Right lobe of liver (tissue), 6 donors: ENCODE measurements around the gene FAM83F. TPM values are rescaled to one million over a fixed set of nuclear protein-coding genes. Genes with fewer than 3 reads are reported as not detected.

Experiments used
- ATAC-seq, 4 donors: fragments of 200-7000 bp; cut with Tn5 transposase; one replicate each; pipeline ENCODE4 v1.9.1; 2020; ENCODE audit warnings: mild to moderate bottlenecking in 4 of 4, moderate library complexity in 4 of 4
- DNase-seq, 3 donors: peaks; one replicate each; pipeline ENCODE4 v3.0.0-alpha.2; 2020
- H3K27ac ChIP-seq, 3 donors: fragments of 200-600 bp; one replicate each; pipeline ENCODE4 v1.8.0; 2022
- H3K27me3 ChIP-seq, 2 donors: fragments of 200-600 bp; one replicate each; pipeline ENCODE4 v1.8.0; 2022
- H3K36me3 ChIP-seq, 4 donors: fragments of 200-600 bp; sonication (generic) in 1 of 4; one replicate each; pipeline versions ENCODE4 v1.5.1 to v1.8.0; 2017 to 2022; ENCODE audit warnings: control low read depth in 1 of 4
- H3K4me1 ChIP-seq, 4 donors: fragments of 200-600 bp; sonication (generic) in 1 of 4; one replicate each; pipeline versions ENCODE4 v1.5.1 to v1.8.0; 2017 to 2022; ENCODE audit warnings: control low read depth in 1 of 4
- H3K4me3 ChIP-seq, 3 donors: fragments of 200-600 bp; one replicate each; pipeline ENCODE4 v1.8.0; 2022
- H3K9me3 ChIP-seq, 4 donors: fragments of 200-600 bp; sonication (generic) in 1 of 4; one replicate each; pipeline versions ENCODE4 v1.5.1 to v1.8.0; 2017 to 2022; ENCODE audit warnings: control low read depth in 1 of 4
- CTCF ChIP-seq, 4 donors: fragments of 200-600 bp in 3 of 4; fragments of 450-650 bp in 1 of 4; IDR thresholded peaks; one replicate each; pipeline versions ENCODE4 v1.5.1 to v1.8.0; 2016 to 2022; ENCODE audit warnings: antibody characterized with exemption in 4 of 4, mild to moderate bottlenecking in 2 of 4
- POLR2A ChIP-seq: fragments of 450-650 bp; IDR thresholded peaks from one replicate; pipeline ENCODE4 v1.6.1; 2017; ENCODE audit warnings: antibody characterized with exemption, mild to moderate bottlenecking
- WGBS: methylation state at CpG from one replicate; pipeline ENCODE4 v1.1.6; 2018; ENCODE audit warnings: low coverage, low lambda C conversion rate; ENCODE audit not compliant: insufficient coverage; ENCODE audit errors: missing lambda C conversion rate; 5-methylcytosine and 5-hydroxymethylcytosine counted together
- intact Hi-C, 2 donors: fragments of 100-400 bp; cut with DNase I; formaldehyde crosslinking; loops; one replicate each; pipeline versions ENCODE4 v1.11.2 to v1.14.1; 2022
- total RNA-seq, 6 experiments: library from RNA; depleted of rRNA in 2 of 6; stranded (reverse); fragments of >200 nt in 2 of 6; fragmentation: NEBNext Ultra II Directional in 3 of 6; extraction: Animal tissue kit (Norgen Biotek cat#: 25700) in 3 of 6; gene quantifications; one replicate each; pipeline versions ENCODE4 v1.1.0 to v1.2.4, GENCODE V29; 2016 to 2023
- donor health status: DM: no; HTN: yes; CAD: no.
- donor health status: DM: no; HTN: no; CAD: no.
- donor health status: DM: no; HTN: no; CAD: no.
- donor health status: DM: no; HTN: yes; CAD: no.
- donor health status: DM: no; HTN: yes; CAD: no.

Gene FAM83F
- total RNA-seq, 6 experiments from 2014 or later: 1.1 to 4.5 (median 1.6) TPM

- WGBS: 60% methylated on average over 1 of the region's 1 CpG
- Histone ChIP-seq H3K36me3 (no peaks in the 10 kb centered on the region), H3K27me3 (no peaks in the 10 kb centered on the region), H3K4me1 (peaks cover 0 to 8% (median 0%) of the 10 kb centered on the region in 4 donors), H3K27ac (no peak overlapping the region), H3K4me3 (no peak overlapping the region), H3K9me3 (no peaks in the 10 kb centered on the region)
- no peak for TF ChIP-seq CTCF (IDR thresholded peaks at IDR 0.05)
- TF ChIP-seq POLR2A: no peak
- intact Hi-C loops: no loop called here
- ATAC-seq (no peak), DNase-seq (no peak)
Observed at GRCh38 chr22:40077646-40078016, 82.9 kb downstream of the FAM83F start.

- TF ChIP-seq CTCF (IDR thresholded peaks at IDR 0.05) (no peak), POLR2A (no peak)
- 62% methylated on average over 5 of the region's 5 CpGs for WGBS
- DNase-seq: no peak
- Histone ChIP-seq H3K9me3 (no peaks in the 10 kb centered on the region), H3K4me1 (peaks cover 0 to 27% (median 11%) of the 10 kb centered on the region in 4 donors), H3K36me3 (no peaks in the 10 kb centered on the region), H3K27ac (no peak overlapping the region), H3K27me3 (no peaks in the 10 kb centered on the region), H3K4me3 (no peak overlapping the region)
- intact Hi-C loops: no loop called here
- no peak for ATAC-seq
Observed at GRCh38 chr22:40081662-40082061, 86.9 kb downstream of the FAM83F start.

GRCh38 chr22:40082184-40082583, 87.4 kb downstream of the FAM83F start:
- no peaks in the 10 kb centered on the region for H3K36me3 ChIP-seq
- ATAC-seq (no peak), DNase-seq (no peak)
- H3K27ac ChIP-seq: no peak overlapping the region
- no peak overlapping the region for H3K4me3 ChIP-seq
- TF ChIP-seq POLR2A (no peak), CTCF (IDR thresholded peaks at IDR 0.05) (no peak)
- WGBS: 83% methylated on average over 1 of the region's 1 CpG
- H3K27me3 ChIP-seq: no peaks in the 10 kb centered on the region
- intact Hi-C loops: no loop called here
- peaks cover 0 to 23% (median 11%) of the 10 kb centered on the region in 4 donors for H3K4me1 ChIP-seq
- no peaks in the 10 kb centered on the region for H3K9me3 ChIP-seq

GRCh38 chr22:40083794-40084193, 89.0 kb downstream of the FAM83F start:
- H3K9me3 ChIP-seq: no peaks in the 10 kb centered on the region
- H3K27me3 ChIP-seq: no peaks in the 10 kb centered on the region
- no peak for TF ChIP-seq CTCF (IDR thresholded peaks at IDR 0.05)
- TF ChIP-seq POLR2A: no peak
- H3K27ac ChIP-seq: no peak overlapping the region
- H3K4me3 ChIP-seq: no peak overlapping the region
- 35% methylated on average over 3 of the region's 3 CpGs for WGBS
- H3K4me1 ChIP-seq: peaks cover 0 to 22% (median 11%) of the 10 kb centered on the region in 4 donors
- ATAC-seq (peak; percentile 55 to 86 (median 67)), DNase-seq (no peak)
- H3K36me3 ChIP-seq: no peaks in the 10 kb centered on the region
- intact Hi-C loops: no loop called here

GRCh38 chr22:40084246-40084645, 89.5 kb downstream of the FAM83F start:
- H3K27me3 ChIP-seq: no peaks in the 10 kb centered on the region
- H3K27ac ChIP-seq: no peak overlapping the region
- ATAC-seq (peak; percentile 46 to 61 (median 51)), DNase-seq (no peak)
- H3K9me3 ChIP-seq: no peaks in the 10 kb centered on the region
- intact Hi-C loops: no loop called here
- 28% methylated on average over 5 of the region's 5 CpGs for WGBS
- H3K36me3 ChIP-seq: no peaks in the 10 kb centered on the region
- TF ChIP-seq CTCF (IDR thresholded peaks at IDR 0.05): no peak
- TF ChIP-seq POLR2A: no peak
- H3K4me1 ChIP-seq: peaks cover 0 to 22% (median 11%) of the 10 kb centered on the region in 4 donors
- no peak overlapping the region for H3K4me3 ChIP-seq
